KBM-7 (cell line): ENCODE data around the gene ZGPAT.
"Not testable (repeated sequence)": the region's sequence is repeated elsewhere in the genome, so short reads cannot be mapped to it uniquely, and the experiment has no call there.

Experiments
- DNase-seq: peaks from one replicate; pipeline ENCODE4 v3.0.0-alpha.2; 2015
- in situ Hi-C: fragments of 300-500 bp; cut with MboI; formaldehyde crosslinking; loops from 2 replicates; pipeline ENCODE4 v1.14.3; 2020; ENCODE audit warnings: low sequenced_read_pairs, low pct_unique_long_range_greater_than_20kb, mixed read lengths

Gene ZGPAT

GRCh38 chr20:63707558-63708300 lies at the start of gene ZGPAT, which contains the start of gene ARFRP1:
Gene ZGPAT, plus strand, starts transcription at chr20:63708039. Its CDS starts 542 bp downstream, at chr20:63708581.
Gene ARFRP1, minus strand, starts transcription at chr20:63707976. Its CDS starts 885 bp downstream, at chr20:63707091.
- in situ Hi-C loops: no loop called here
- DNase-seq: peak; percentile 90

- in situ Hi-C loops: no loop called here
- no peak for DNase-seq
These were observed 49.1 kb upstream of the ZGPAT start for GRCh38 chr20:63658749-63659187.

GRCh38 chr20:63659370-63659769 lies 48.5 kb upstream of the ZGPAT start:
- in situ Hi-C loops: no loop called here
- DNase-seq: no peak

GRCh38 chr20:63660174-63660573 lies 47.7 kb upstream of the ZGPAT start:
- in situ Hi-C loops, DNase-seq: not testable (repeated sequence)

- no peak for DNase-seq
- in situ Hi-C loops: no loop called here
These were observed 47.2 kb upstream of the ZGPAT start for GRCh38 chr20:63660622-63661021.

GRCh38 chr20:63661108-63661507 lies 46.7 kb upstream of the ZGPAT start:
- in situ Hi-C loops: no loop called here
- no peak for DNase-seq

- DNase-seq: no peak
- in situ Hi-C loops: no loop called here
These were observed 45.7 kb upstream of the ZGPAT start for GRCh38 chr20:63661959-63662812.

- DNase-seq: no peak
- in situ Hi-C loops: no loop called here
These were observed 45.0 kb upstream of the ZGPAT start for GRCh38 chr20:63662813-63663189.

GRCh38 chr20:63663332-63664066 lies 44.3 kb upstream of the ZGPAT start:
- in situ Hi-C loops: no loop called here
- DNase-seq: no peak

GRCh38 chr20:63664143-63664851 lies 43.5 kb upstream of the ZGPAT start:
- in situ Hi-C loops: no loop called here
- DNase-seq: no peak

- no peak for DNase-seq
- in situ Hi-C loops: no loop called here
These were observed 42.8 kb upstream of the ZGPAT start for GRCh38 chr20:63664861-63665594.

- in situ Hi-C loops: no loop called here
- no peak for DNase-seq
These were observed 42.1 kb upstream of the ZGPAT start for GRCh38 chr20:63665708-63666107.

GRCh38 chr20:63667858-63668257 lies 40.0 kb upstream of the ZGPAT start:
- DNase-seq: no peak
- in situ Hi-C loops: no loop called here

GRCh38 chr20:63668351-63668750 lies 39.5 kb upstream of the ZGPAT start:
- DNase-seq: no peak
- in situ Hi-C loops: no loop called here

- in situ Hi-C loops: not testable (repeated sequence)
These were observed 36.1 kb upstream of the ZGPAT start for GRCh38 chr20:63671695-63672094.

GRCh38 chr20:63672666-63673065 lies 35.2 kb upstream of the ZGPAT start:
- no peak for DNase-seq
- in situ Hi-C loops: no loop called here

More at GRCh38 chr20:63671695-63672094, 36.1 kb upstream of the ZGPAT start:
- not testable (repeated sequence) for DNase-seq

GRCh38 chr20:63673951-63674350 lies 33.9 kb upstream of the ZGPAT start:
- DNase-seq: no peak
- in situ Hi-C loops: no loop called here

- in situ Hi-C loops: no loop called here
- DNase-seq: no peak
These were observed 32.0 kb upstream of the ZGPAT start for GRCh38 chr20:63675681-63676368.
